Islet precursor cell (in vitro differentiated cells): ENCODE measurements around the gene CD101.

Source experiments
- DNase-seq: peaks from one replicate; pipeline ENCODE4 v3.0.0-alpha.2; 2018

Gene CD101

DNA sequence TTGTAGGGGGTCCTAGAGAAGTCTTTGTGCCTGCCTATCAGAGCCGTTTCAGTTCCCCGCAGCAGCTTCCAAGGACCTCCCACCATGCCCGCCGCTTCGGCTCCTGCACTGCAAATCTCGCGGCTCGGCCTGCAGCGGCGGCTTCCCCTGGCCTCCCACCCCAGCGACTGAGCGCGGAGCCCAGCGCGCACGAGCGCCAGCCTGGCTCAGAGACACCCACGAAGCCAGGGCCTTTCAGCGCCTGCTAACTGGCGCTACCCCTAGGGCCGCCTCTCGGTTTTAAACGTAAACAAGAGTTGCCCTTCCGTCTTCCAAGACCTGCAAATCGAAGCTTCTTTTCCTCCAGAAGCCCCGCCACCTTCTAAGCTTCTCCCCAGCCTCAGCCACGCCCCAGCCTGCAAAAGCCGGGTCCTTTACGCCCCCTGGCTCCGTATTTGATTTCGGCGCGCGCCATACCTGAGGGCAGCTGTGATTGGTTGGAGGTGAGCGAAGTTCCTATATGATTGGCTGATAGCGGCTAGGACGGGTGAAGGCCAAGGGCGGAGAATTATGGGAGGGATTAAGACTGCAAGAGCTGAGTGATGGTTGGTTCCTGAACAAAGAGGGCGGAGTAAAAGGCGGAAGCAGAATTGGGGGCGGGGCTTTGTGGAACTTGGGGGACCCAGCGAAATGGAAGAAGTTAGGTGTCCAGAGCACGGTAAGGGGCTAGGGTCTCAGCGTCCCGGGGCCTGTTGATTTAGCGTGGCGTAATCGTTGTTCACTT is 58.3 kb downstream of the CD101 start, which contains the start of gene TTF2:
TTF2 (plus strand) TSS at position 649 of the 763 bp plus-strand sequence; CDS start at position 670, 21 bp downstream.
- DNase-seq = peak; percentile 100

DNA sequence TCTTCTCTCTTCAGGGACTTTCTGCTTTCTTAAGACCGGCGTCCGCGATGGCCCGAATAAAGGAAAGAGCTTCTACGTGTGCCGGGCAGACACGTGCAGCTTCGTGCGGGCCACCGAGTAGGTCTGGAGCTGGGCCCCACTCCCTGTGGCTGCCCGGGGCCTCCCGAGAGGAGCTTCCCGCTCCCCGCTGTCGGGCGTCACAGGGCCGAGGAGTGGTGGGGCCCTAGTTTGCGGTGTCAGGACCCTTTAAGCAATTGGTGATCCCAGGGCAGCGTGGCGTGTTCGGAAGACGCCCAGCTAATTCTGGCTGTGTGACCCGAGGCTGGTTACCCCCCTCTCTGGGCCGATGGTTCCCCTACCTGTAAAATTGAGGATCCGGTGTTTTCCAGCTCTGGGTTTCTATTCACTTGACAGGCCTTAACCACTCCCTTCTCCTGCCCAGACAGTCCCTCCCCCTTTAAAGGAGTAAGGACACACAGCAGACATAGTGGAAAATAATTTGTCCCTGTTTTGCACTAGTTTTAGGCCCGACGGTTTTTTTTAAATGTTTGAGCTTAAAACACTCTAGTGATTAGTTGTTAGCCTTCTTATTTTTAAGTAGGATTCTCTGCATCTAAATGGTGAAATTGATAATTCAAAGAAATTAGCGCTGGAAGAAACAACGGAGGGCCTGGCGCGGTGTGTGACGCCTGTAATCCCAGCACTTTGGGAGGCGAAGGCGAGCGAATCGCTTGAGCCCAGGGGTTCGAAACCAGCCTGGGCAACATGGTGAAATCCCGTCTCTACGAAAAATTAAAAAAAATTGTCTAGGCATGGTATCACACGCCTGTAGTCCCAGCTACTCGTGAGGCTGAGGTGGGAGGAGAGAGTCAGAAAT is 59.1 kb downstream of the CD101 start:
- DNase-seq = peak; percentile 76

DNA sequence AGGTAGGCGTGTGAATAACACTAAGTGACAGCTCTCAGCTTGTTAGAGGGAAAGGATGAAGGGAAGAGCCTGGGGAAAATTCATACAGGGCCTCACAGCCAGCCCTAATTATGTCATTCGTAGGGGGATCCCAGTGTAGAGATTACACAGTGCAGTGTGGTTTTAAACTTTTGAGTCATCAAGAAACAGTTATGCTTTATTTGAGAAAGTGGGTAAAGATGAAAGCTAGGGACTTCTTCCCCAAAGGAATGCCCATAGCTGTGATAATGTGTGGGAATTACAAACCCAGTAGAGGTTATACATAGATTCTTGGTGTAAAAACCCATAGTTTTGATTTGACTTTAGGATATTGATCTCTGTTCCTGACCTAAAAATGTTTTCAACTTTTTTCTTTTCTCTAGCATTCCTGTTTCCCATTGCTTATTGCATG is 60.4 kb downstream of the CD101 start:
- DNase-seq = no peak

- no peak for DNase-seq
Observed at GRCh38 chr1:117066367-117066766, 64.8 kb downstream of the CD101 start.

- DNase-seq = peak; percentile 65
Observed at GRCh38 chr1:117067533-117068370, 66.2 kb downstream of the CD101 start.

GRCh38 chr1:117068580-117068979 is 67.0 kb downstream of the CD101 start:
- DNase-seq = no peak

DNA sequence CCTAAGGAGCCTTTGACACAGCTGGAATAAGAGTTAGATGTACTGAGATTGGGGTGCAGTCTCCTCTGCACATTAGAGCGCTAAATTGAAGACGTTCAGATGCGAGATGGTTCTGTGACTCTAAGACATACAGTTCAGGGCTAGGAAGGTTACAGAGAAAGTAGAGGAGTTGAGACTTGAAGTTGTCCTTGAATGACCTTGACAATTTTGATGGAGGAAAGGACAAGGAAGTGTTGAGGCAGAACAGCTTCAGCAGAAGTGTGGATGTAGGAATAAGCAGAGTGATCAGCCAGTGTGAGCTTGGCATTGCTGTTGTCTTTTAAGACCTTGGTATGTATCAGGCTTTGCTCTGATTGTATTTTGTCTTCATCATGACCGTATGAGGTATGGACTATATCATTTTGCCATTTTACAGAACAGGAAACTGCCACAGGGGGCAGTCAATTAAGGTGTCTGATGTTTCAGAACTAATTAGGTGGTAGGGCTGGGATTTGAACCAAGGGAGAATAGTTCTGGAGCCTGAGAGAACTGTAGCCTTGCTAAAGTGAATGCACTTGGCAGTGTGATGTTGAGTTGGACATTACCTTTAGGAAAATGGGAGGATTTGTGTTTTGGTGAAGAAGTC is 67.8 kb downstream of the CD101 start:
- no peak for DNase-seq

DNA sequence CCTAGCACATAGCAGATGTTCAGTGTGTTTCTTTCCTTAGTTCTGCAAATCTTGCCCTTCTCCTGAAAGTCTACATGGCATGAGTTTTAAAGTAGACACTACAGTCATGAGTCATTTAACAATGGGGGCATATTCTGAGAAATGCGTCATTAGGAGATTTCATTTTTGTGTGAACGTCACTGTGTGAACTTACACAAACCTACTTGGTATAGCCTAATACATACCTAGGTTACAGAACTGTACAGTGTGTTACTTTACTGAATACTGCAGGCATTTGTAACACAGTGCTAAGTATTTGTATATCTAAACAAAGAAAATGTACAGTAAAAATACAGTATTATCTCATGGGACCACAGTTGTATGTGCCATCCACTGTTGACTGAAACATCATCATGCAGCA is 68.6 kb downstream of the CD101 start:
- no peak for DNase-seq

DNA sequence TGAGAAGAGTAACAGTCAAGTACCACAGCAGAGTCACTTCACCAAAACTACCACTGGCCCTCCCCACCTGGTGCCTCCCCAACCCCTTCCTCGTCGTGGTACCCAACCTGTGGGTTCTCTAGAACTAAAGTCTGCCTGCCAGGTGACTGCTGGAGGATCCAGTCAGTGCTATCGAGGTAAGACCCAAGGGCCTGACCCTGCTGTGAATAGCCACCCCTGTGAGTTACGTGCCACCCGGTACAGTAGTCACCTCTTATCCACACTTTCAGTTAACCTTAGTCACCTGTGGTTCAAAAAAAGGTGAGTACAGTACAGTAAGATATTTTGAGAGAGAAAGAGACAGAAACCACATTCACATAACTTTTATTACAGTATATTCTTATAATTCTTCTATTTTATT is 75.1 kb downstream of the CD101 start:
- no peak for DNase-seq

- DNase-seq = peak; percentile 63
Observed at GRCh38 chr1:117077267-117077666, 75.7 kb downstream of the CD101 start.

GRCh38 chr1:117079737-117080136 is 78.2 kb downstream of the CD101 start:
- no peak for DNase-seq

DNA sequence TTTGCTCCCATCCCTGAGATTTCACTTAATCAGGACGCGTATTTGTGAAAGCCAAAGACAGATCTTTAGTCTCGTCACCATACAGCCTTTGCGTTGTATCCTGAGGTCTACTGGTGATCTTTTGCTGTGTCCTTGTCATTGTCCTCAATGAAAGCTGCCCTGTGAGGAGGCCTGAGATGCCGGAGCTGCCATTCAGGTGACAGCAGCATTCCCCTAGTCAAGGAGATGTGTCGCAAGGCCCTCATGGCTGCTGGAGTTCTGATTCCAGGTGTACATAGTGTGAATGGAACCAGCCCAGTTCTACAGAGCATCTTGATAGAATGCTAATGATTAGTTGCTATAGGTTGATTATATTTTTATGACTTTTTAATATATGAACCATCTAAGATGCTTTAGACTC is 82.7 kb downstream of the CD101 start:
- DNase-seq = no peak
